ENCODE measurements around the gene ZP1. TPM values are rescaled to one million over a fixed set of nuclear protein-coding genes. Genes with fewer than 3 reads are reported as not detected.

The ZP1 gene
- total and polyA plus RNA-seq, 10 of the 15 experiments (the other 5 are each of a cell fraction or from before 2014, with no cell fraction given) = not detected

DNA sequence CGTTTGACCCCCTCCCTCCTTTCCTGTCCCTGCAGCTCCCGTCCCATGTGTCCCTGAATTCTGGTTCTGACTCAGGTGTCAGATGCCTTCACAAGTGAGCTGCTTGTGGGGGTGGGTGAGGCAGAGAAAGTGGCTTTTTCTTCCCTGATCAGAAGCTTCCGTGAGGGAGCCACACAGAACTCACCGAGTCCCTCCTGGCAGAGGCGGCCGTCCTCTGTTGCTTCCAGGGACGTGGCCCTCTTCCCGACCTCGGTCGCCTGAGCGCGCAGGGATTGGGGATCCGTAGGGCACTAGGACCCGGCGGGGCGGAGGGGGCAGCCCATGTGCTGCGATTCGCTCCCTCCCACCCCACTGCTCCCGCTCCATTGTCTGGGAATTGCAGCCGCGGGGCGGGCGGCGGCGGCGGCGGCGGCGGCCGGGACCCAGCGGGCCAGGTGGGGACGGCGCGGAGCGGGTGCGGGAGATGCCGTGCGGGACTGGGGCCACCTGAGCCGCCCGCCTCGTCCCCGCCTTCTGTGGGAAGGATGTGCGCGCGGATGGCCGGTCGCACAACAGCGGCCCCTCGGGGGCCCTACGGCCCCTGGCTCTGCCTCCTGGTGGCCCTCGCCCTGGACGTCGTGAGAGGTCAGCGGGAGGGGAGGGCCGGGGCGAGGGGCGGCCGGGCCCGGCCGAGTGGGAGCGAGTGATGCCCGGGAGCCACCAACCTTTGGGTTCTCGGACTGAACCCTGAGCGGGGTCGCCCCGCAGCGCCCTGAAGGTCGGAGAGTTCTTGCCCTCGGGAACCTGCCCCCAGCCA is 57.0 kb downstream of the ZP1 start, which contains the start of gene TMEM132A (continued):
- TF ChIP-seq, protein P1, sequence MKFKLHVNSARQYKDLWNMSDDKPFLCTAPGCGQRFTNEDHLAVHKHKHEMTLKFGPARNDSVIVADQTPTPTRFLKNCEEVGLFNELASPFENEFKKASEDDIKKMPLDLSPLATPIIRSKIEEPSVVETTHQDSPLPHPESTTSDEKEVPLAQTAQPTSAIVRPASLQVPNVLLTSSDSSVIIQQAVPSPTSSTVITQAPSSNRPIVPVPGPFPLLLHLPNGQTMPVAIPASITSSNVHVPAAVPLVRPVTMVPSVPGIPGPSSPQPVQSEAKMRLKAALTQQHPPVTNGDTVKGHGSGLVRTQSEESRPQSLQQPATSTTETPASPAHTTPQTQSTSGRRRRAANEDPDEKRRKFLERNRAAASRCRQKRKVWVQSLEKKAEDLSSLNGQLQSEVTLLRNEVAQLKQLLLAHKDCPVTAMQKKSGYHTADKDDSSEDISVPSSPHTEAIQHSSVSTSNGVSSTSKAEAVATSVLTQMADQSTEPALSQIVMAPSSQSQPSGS (IDR thresholded peaks at IDR 0.05; ENCODE audit: low read length) = no peak
- TF ChIP-seq, protein P2, sequence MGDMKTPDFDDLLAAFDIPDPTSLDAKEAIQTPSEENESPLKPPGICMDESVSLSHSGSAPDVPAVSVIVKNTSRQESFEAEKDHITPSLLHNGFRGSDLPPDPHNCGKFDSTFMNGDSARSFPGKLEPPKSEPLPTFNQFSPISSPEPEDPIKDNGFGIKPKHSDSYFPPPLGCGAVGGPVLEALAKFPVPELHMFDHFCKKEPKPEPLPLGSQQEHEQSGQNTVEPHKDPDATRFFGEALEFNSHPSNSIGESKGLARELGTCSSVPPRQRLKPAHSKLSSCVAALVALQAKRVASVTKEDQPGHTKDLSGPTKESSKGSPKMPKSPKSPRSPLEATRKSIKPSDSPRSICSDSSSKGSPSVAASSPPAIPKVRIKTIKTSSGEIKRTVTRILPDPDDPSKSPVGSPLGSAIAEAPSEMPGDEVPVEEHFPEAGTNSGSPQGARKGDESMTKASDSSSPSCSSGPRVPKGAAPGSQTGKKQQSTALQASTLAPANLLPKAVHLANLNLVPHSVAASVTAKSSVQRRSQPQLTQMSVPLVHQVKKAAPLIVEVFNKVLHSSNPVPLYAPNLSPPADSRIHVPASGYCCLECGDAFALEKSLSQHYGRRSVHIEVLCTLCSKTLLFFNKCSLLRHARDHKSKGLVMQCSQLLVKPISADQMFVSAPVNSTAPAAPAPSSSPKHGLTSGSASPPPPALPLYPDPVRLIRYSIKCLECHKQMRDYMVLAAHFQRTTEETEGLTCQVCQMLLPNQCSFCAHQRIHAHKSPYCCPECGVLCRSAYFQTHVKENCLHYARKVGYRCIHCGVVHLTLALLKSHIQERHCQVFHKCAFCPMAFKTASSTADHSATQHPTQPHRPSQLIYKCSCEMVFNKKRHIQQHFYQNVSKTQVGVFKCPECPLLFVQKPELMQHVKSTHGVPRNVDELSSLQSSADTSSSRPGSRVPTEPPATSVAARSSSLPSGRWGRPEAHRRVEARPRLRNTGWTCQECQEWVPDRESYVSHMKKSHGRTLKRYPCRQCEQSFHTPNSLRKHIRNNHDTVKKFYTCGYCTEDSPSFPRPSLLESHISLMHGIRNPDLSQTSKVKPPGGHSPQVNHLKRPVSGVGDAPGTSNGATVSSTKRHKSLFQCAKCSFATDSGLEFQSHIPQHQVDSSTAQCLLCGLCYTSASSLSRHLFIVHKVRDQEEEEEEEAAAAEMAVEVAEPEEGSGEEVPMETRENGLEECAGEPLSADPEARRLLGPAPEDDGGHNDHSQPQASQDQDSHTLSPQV (IDR thresholded peaks at IDR 0.05) = no peak
- TF ChIP-seq NR2C1 (IDR thresholded peaks at IDR 0.05) (no peak), HDAC2 (IDR thresholded peaks at IDR 0.05) (no peak), JUNB (IDR thresholded peaks at IDR 0.05) (no peak), POLR2AphosphoS5 (IDR thresholded peaks at IDR 0.05; ENCODE audit: low read length) (no peak), ZNF217 (IDR thresholded peaks at IDR 0.05) (no peak), BMI1 (IDR thresholded peaks at IDR 0.05; ENCODE audit: borderline replicate concordance) (no peak), RELA (IDR thresholded peaks at IDR 0.05; ENCODE audit: borderline replicate concordance, partially characterized antibody) (no peak), RBBP5 (conservative IDR thresholded peaks at IDR 0.05) (no peak), HDGF (IDR thresholded peaks at IDR 0.05) (0 out of 2 replicates have a peak, but pooled peaks have one; percentile 48), MTA3 (IDR thresholded peaks at IDR 0.05; ENCODE audit: borderline replicate concordance, low read length) (no peak), EED (IDR thresholded peaks at IDR 0.05; ENCODE audit: low read depth) (peak; percentile 52)
- TF ChIP-seq, protein P3, sequence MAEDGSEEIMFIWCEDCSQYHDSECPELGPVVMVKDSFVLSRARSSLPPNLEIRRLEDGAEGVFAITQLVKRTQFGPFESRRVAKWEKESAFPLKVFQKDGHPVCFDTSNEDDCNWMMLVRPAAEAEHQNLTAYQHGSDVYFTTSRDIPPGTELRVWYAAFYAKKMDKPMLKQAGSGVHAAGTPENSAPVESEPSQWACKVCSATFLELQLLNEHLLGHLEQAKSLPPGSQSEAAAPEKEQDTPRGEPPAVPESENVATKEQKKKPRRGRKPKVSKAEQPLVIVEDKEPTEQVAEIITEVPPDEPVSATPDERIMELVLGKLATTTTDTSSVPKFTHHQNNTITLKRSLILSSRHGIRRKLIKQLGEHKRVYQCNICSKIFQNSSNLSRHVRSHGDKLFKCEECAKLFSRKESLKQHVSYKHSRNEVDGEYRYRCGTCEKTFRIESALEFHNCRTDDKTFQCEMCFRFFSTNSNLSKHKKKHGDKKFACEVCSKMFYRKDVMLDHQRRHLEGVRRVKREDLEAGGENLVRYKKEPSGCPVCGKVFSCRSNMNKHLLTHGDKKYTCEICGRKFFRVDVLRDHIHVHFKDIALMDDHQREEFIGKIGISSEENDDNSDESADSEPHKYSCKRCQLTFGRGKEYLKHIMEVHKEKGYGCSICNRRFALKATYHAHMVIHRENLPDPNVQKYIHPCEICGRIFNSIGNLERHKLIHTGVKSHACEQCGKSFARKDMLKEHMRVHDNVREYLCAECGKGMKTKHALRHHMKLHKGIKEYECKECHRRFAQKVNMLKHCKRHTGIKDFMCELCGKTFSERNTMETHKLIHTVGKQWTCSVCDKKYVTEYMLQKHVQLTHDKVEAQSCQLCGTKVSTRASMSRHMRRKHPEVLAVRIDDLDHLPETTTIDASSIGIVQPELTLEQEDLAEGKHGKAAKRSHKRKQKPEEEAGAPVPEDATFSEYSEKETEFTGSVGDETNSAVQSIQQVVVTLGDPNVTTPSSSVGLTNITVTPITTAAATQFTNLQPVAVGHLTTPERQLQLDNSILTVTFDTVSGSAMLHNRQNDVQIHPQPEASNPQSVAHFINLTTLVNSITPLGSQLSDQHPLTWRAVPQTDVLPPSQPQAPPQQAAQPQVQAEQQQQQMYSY (CRISPR knock-in tag; IDR thresholded peaks at IDR 0.05) = no peak
- TF ChIP-seq, protein P4, sequence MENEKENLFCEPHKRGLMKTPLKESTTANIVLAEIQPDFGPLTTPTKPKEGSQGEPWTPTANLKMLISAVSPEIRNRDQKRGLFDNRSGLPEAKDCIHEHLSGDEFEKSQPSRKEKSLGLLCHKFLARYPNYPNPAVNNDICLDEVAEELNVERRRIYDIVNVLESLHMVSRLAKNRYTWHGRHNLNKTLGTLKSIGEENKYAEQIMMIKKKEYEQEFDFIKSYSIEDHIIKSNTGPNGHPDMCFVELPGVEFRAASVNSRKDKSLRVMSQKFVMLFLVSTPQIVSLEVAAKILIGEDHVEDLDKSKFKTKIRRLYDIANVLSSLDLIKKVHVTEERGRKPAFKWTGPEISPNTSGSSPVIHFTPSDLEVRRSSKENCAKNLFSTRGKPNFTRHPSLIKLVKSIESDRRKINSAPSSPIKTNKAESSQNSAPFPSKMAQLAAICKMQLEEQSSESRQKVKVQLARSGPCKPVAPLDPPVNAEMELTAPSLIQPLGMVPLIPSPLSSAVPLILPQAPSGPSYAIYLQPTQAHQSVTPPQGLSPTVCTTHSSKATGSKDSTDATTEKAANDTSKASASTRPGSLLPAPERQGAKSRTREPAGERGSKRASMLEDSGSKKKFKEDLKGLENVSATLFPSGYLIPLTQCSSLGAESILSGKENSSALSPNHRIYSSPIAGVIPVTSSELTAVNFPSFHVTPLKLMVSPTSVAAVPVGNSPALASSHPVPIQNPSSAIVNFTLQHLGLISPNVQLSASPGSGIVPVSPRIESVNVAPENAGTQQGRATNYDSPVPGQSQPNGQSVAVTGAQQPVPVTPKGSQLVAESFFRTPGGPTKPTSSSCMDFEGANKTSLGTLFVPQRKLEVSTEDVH (IDR thresholded peaks at IDR 0.05; ENCODE audit: low read depth, partially characterized antibody) = no peak
